T-cell (primary cell): ENCODE results near the gene RIPOR3. TPM values are rescaled to one million over a fixed set of nuclear protein-coding genes. Genes with fewer than 3 reads are reported as not detected.
"Not testable (repeated sequence)": the region's sequence is repeated elsewhere in the genome, so short reads cannot be mapped to it uniquely, and the experiment has no call there.

Source experiments
- ATAC-seq, 4 experiments: fragments of 200-7000 bp in 3 of 4; fragments of 150-1000 bp in 1 of 4; cut with Tn5 transposase; replicated peaks in 1 of 4; 1 replicate in 3 of 4; 2 replicates in 1 of 4; pipeline ENCODE4 v1.10.0; 2021; ENCODE audit warnings: moderate library complexity in 3 of 4, mild to moderate bottlenecking in 2 of 4, moderate number of reproducible peaks in 1 of 4
- CTCF ChIA-PET, 2 donors: fragments of 300-600 bp; sonication (Branson Sonifier 250); formaldehyde crosslinking; loops; one replicate each; lab custom pipeline; 2022; ENCODE audit warnings: antibody characterized with exemption in 2 of 2; lab: Charles Lee
- POLR2A ChIA-PET, 2 donors: fragments of 300-600 bp; sonication (Branson Sonifier 250); formaldehyde crosslinking; loops; one replicate each; lab custom pipeline; 2022; ENCODE audit warnings: antibody characterized with exemption in 2 of 2; lab: Charles Lee
- DNase-seq, 35 experiments: peaks; one replicate each; pipeline versions ENCODE4 v3.0.0 to v3.0.0-alpha.2; 2013 to 2023
- H3K27ac ChIP-seq: one replicate; pipeline ENCODE4 v1.5.1; 2013; ENCODE audit warnings: low read length
- H3K27me3 ChIP-seq, 2 experiments: replicated peaks in 1 of 2; 1 replicate in 1 of 2; 2 replicates in 1 of 2; pipeline versions ENCODE4 v1.6.1 to v1.7.0; 2013; ENCODE audit warnings: low read length in 1 of 2, mixed read lengths in 1 of 2; ENCODE audit not compliant: control insufficient read depth in 2 of 2, insufficient read depth in 2 of 2; ENCODE audit errors: extremely low read depth in 1 of 2
- H3K36me3 ChIP-seq, 2 donors: 1 replicate in 1 of 2; 2 replicates in 1 of 2; pipeline versions ENCODE4 v1.6.1 to v1.7.0; 2013; ENCODE audit warnings: low read length in 1 of 2; ENCODE audit not compliant: control insufficient read depth in 2 of 2, insufficient read depth in 1 of 2; ENCODE audit errors: extremely low read depth in 1 of 2
- H3K4me1 ChIP-seq, 2 experiments: 1 replicate in 1 of 2; 2 replicates in 1 of 2; pipeline versions ENCODE4 v1.6.1 to v1.7.0; 2013; ENCODE audit warnings: low read length in 2 of 2, mixed read lengths in 1 of 2; ENCODE audit not compliant: insufficient read depth in 2 of 2, control insufficient read depth in 1 of 2; ENCODE audit errors: extremely low read depth in 1 of 2
- H3K4me3 ChIP-seq, 2 donors: 1 replicate in 1 of 2; 2 replicates in 1 of 2; pipeline versions ENCODE4 v1.5.1 to v1.7.0; 2013; ENCODE audit warnings: mild to moderate bottlenecking in 2 of 2, low read length in 1 of 2, moderate library complexity in 1 of 2; ENCODE audit not compliant: control insufficient read depth in 1 of 2; ENCODE audit errors: extremely low read depth in 1 of 2
- H3K9me3 ChIP-seq: 2 replicates; pipeline ENCODE4 v1.7.0; 2013
- H3K27ac Mint-ChIP-seq, 2 donors: one replicate each; pipeline ENCODE4 v1.8.0; 2020 to 2021; ENCODE audit warnings: mild to moderate bottlenecking in 2 of 2, mixed read lengths in 2 of 2
- H3K27me3 Mint-ChIP-seq, 2 donors: one replicate each; pipeline ENCODE4 v1.8.0; 2021 to 2022; ENCODE audit warnings: mixed read lengths in 2 of 2
- H3K36me3 Mint-ChIP-seq: one replicate; pipeline ENCODE4 v1.8.0; 2021; ENCODE audit warnings: mixed read lengths
- H3K4me1 Mint-ChIP-seq, 3 donors: one replicate each; pipeline ENCODE4 v1.8.0; 2020 to 2022; ENCODE audit warnings: mixed read lengths in 3 of 3, mild to moderate bottlenecking in 1 of 3
- H3K4me3 Mint-ChIP-seq, 3 donors: one replicate each; pipeline ENCODE4 v1.8.0; 2020 to 2022; ENCODE audit warnings: mild to moderate bottlenecking in 3 of 3, mixed read lengths in 3 of 3, moderate library complexity in 3 of 3
- H3K9me3 Mint-ChIP-seq, 3 donors: one replicate each; pipeline ENCODE4 v1.8.0; 2020 to 2022; ENCODE audit warnings: mixed read lengths in 3 of 3
- WGBS: methylation state at CpG from one replicate; pipeline ENCODE4 v1.1.5; 2013; ENCODE audit warnings: missing lambda C conversion rate; ENCODE audit not compliant: insufficient coverage; 5-methylcytosine and 5-hydroxymethylcytosine counted together
- total RNA-seq, 35 experiments: library from RNA in 6 of 35; stranded (reverse) in 6 of 35; fragments of 120-200 nt in 1 of 35; gene quantifications; one replicate each; pipeline versions ENCODE4 v1.2.1 to v1.2.4 and lab custom pipeline; 2013 to 2026

The RIPOR3 gene
- total RNA-seq, 5 donors from 2014 or later (not counting 1 experiment from before 2014, with no cell fraction given): 0.25 to 0.88 (median 0.42) TPM

DNA sequence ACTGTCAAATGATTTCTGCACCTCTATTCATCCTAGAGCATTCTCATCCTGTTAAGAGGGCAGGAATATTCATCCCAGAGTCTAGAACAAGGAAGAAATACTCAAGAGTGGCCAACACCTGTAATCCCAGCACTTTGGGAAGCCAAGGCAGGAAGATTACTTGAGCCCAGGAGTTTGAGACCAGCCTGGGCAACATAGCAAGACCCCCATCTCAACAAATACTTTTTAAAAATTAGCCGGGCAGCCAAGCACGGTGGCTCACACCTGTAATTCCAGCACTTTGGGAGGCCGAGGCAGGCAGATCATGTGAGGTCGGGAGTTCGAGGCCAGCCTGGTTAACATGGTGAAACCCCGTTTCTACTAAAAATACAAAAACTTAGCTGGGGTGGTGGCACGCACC lies 6.9 kb upstream of the RIPOR3 start:
- H3K36me3 ChIP-seq, H3K4me1 Mint-ChIP-seq, H3K36me3 Mint-ChIP-seq, H3K9me3 ChIP-seq, H3K27ac Mint-ChIP-seq, H3K9me3 Mint-ChIP-seq, H3K4me3 Mint-ChIP-seq, H3K4me1 ChIP-seq, POLR2A ChIA-PET, ATAC-seq, DNase-seq, H3K27ac ChIP-seq, CTCF ChIA-PET, H3K4me3 ChIP-seq: not testable (repeated sequence)
- H3K27me3 ChIP-seq: peaks cover 0 to 22% of the 10 kb centered on the region in 2 experiments
- peaks cover 9 to 19% of the 10 kb centered on the region in 2 donors for H3K27me3 Mint-ChIP-seq
- 100% methylated on average over 3 of the region's 7 CpGs for WGBS

DNA sequence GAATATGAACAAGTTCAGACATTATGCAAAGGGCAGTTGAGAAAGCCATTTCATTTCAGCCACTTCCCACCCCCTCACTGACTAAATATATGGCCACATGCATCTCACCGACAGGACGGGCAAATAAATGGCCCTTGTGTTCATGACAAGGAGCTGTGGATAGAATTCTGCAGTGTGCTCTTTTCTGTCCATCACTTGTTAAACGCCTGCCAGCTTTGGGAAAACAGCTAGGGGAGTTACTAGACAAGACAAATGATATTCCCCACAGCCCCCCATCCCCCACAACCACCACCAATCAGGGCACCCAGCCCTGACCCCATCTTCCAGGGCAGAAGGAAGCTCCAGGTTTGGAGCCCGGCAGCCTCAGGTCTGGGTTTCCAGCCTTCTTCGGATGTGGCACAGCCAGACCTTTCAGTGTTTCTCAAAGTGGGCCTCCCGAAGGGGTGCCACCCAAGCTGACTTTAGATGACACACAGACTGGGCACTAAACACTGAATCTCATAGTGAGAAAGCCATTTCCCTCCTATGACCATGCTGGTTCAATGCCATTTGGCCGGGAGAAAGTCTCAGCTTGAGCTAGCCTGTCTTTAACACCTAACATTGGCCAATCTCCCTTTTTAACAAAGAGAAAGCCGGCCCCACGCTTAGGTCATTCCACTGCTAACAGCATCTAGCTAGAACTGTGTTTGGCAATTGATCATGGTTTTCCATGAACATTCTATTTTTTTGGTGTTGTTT lies 4.0 kb upstream of the RIPOR3 start:
- Mint-ChIP-seq H3K27me3 (peaks cover 27 to 36% of the 10 kb centered on the region in 2 donors), H3K9me3 (no peaks in the 10 kb centered on the region), H3K27ac (no peak overlapping the region), H3K4me3 (no peak overlapping the region), H3K36me3 (no peaks in the 10 kb centered on the region), H3K4me1 (peaks cover 13 to 16% (median 16%) of the 10 kb centered on the region in 3 donors)
- Histone ChIP-seq H3K9me3 (no peaks in the 10 kb centered on the region), H3K4me3 (no peak overlapping the region), H3K27ac (no peak overlapping the region), H3K36me3 (no peaks in the 10 kb centered on the region), H3K4me1 (peaks cover 0 to 10% of the 10 kb centered on the region in 2 experiments), H3K27me3 (peaks cover 0 to 37% of the 10 kb centered on the region in 2 experiments)
- WGBS: 82% methylated on average over 5 of the region's 9 CpGs
- ChIA-PET POLR2A (no interaction called here), CTCF (interaction anchor here in 1 of 2 donors (0.9 kb wide), 1 partner anchor 246 kb away, joined by 4 read pairs; no protein-coding TSS in a partner anchor)
- ATAC-seq: no peak
- DNase-seq: no peak

DNA sequence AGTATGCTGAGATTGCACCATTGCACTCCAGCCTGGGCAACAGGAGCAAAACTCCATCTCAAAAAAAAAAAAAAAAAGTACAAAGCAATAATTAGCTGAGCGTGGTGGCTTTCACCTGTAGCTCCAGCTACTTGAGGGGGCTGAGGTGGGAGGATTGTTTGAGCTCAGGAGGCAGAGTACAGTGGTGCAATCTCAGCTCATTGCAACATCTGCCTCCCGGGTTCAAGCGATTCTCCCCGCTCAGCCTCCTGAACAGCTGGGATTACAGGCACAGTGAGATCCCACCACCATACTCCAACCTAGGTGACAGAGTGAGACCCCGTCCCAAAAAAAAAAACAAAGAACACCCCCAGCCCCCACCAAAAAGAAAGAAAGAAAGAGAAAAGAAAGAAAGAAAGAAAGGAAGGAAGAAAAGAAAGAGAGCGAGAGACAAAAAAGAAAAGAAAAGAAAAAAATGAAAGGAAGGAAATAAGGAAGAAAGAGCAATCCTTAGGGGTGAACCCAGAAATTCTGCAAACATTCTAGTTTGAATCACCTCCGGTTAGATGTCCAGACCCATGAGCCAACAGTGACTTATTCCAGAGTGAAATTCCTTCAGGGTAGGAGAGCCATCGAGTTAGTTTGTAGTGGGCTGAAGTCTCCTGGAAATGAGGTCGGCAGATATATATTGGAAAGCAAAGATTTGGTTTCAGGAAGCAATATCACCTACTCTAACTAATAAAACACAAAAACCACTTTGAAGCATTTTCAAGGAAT lies 3.2 kb upstream of the RIPOR3 start:
- 70% methylated on average over 2 of the region's 9 CpGs for WGBS
- POLR2A ChIA-PET: interaction anchor here in 1 of 2 donors (0.6 kb wide), 1 partner anchor 10 kb away, joined by 3 read pairs; no protein-coding TSS in a partner anchor
- Histone ChIP-seq H3K4me3 (no peak overlapping the region), H3K27ac (no peak overlapping the region), H3K9me3 (no peaks in the 10 kb centered on the region), H3K36me3 (no peaks in the 10 kb centered on the region), H3K4me1 (peaks cover 0 to 10% of the 10 kb centered on the region in 2 experiments), H3K27me3 (peaks cover 0 to 43% of the 10 kb centered on the region in 2 experiments)
- no peaks in the 10 kb centered on the region for H3K9me3 Mint-ChIP-seq
- no peak overlapping the region for H3K27ac Mint-ChIP-seq
- no peaks in the 10 kb centered on the region for H3K36me3 Mint-ChIP-seq
- no peak overlapping the region for H3K4me3 Mint-ChIP-seq
- H3K27me3 Mint-ChIP-seq: peaks cover 33 to 42% of the 10 kb centered on the region in 2 donors
- H3K4me1 Mint-ChIP-seq: peaks cover 13 to 16% (median 16%) of the 10 kb centered on the region in 3 donors
- no peak for ATAC-seq
- CTCF ChIA-PET: interaction anchor here in 1 of 2 donors (0.9 kb wide), 1 partner anchor 57 kb away, joined by 4 read pairs; no protein-coding TSS in a partner anchor
- DNase-seq: no peak

DNA sequence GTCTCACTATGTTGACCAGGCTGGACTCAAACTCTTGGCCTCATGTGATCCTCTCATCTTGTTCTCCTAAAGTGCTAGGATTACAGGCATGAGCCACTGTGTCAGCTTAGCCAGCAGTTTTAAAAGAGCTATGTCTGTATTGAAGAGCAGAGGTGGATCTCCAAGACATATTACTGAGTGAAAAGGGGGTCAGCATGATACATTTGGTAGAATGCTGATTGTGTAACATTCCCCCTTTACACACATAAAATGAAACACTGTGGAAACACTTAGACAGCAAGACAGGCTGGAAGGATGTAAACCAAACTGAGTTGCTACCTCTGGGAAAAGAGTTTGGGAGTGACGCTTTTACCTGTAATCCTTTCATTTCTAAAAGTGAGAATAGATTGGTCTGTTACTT lies 1.7 kb upstream of the RIPOR3 start:
- no peak for ATAC-seq
- ChIA-PET POLR2A (no interaction called here), CTCF (no interaction called here)
- no peaks in the 10 kb centered on the region for H3K9me3 Mint-ChIP-seq
- Histone ChIP-seq H3K4me3 (no peak overlapping the region), H3K36me3 (no peaks in the 10 kb centered on the region), H3K27ac (no peak overlapping the region), H3K4me1 (peaks cover 0 to 10% of the 10 kb centered on the region in 2 experiments), H3K27me3 (peaks cover 0 to 51% of the 10 kb centered on the region in 2 experiments), H3K9me3 (no peaks in the 10 kb centered on the region)
- no peaks in the 10 kb centered on the region for H3K36me3 Mint-ChIP-seq
- WGBS: no CpG with 5 or more reads among the region's 1 CpG
- H3K27ac Mint-ChIP-seq: no peak overlapping the region
- no peak for DNase-seq
- H3K27me3 Mint-ChIP-seq: peaks cover 31 to 46% of the 10 kb centered on the region in 2 donors
- H3K4me3 Mint-ChIP-seq: no peak overlapping the region
- peaks cover 13 to 16% (median 16%) of the 10 kb centered on the region in 3 donors for H3K4me1 Mint-ChIP-seq

DNA sequence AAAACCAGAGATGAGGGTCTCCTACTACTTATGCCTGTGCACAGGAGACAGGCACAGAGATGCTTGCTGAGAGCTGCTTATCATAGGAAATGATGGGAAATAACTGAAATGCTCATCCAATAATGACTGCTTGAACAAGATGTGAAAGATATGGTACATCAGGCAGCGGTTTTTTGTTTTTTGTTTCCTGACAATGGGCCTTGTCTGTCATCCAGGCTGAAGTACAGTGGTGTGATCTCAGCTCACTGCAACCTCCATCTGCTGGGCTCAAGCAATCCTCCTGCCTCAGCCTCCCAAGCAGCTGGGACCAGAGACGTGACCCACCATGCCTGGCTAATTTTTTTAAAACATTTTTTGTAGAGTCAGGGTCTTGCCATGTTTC lies 1.2 kb upstream of the RIPOR3 start:
- Histone ChIP-seq H3K4me1 (peaks cover 0 to 10% of the 10 kb centered on the region in 2 experiments), H3K4me3 (no peak overlapping the region), H3K9me3 (no peaks in the 10 kb centered on the region), H3K27ac (no peak overlapping the region), H3K27me3 (peaks cover 0 to 52% of the 10 kb centered on the region in 2 experiments), H3K36me3 (no peaks in the 10 kb centered on the region)
- Mint-ChIP-seq H3K27ac (no peak overlapping the region), H3K9me3 (no peaks in the 10 kb centered on the region), H3K27me3 (peaks cover 30 to 44% of the 10 kb centered on the region in 2 donors), H3K4me1 (peaks cover 13 to 16% (median 16%) of the 10 kb centered on the region in 3 donors), H3K4me3 (no peak overlapping the region), H3K36me3 (no peaks in the 10 kb centered on the region)
- 33% methylated on average over 1 of the region's 2 CpGs for WGBS
- no peak for ATAC-seq
- ChIA-PET POLR2A (no interaction called here), CTCF (no interaction called here)
- no peak for DNase-seq
